Measurements from ENCODE around the gene SERTAD2.

Gene SERTAD2

DNA sequence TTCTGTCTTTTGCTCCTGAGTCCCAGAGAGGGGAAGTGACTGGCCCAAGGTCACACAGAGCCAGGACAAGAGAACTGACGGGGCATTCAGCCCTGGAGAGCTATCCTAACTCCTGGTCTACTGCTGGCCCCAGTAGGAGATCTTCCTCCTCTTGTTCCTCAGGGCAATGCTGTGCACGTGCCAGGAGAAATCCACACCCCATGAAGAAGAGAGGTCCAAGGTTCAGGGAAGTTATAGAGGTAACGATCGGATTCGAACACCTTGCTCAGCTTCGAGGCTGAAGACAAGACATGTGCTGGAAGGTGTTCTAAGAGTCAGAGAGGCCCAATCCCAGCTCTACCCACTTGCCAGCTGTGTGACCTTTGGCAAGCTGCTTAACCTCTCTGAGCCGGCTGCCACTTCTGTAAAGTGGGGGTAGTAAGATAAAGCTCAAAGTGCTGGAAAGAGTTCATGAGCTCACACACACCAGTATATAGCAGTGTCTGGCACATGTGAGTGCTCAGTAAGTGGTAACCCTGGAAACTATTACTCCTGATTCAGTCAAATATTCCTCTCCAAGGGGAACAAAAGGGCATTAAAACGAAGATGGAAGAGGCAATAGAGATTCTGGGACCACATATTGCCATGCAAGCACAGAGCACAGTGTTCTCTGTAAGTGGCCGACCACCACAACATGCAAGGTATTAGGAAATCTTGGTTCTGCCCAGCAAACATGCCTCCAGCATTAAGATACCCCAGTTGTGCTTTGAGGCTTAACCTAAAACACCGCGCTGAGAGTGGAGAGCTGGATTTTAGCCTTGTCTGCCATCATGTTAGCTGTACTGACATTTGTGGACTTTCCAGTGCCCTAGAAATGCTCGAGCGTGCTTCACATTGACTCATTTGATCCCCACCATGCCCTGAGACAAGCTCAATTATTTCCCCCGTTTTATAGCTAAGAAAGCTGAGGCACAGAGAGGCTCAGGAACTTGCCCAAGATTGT lies 25.6 kb downstream of the SERTAD2 start:
- DNase-seq (ENCODE audit: low read depth), result no peak

DNA sequence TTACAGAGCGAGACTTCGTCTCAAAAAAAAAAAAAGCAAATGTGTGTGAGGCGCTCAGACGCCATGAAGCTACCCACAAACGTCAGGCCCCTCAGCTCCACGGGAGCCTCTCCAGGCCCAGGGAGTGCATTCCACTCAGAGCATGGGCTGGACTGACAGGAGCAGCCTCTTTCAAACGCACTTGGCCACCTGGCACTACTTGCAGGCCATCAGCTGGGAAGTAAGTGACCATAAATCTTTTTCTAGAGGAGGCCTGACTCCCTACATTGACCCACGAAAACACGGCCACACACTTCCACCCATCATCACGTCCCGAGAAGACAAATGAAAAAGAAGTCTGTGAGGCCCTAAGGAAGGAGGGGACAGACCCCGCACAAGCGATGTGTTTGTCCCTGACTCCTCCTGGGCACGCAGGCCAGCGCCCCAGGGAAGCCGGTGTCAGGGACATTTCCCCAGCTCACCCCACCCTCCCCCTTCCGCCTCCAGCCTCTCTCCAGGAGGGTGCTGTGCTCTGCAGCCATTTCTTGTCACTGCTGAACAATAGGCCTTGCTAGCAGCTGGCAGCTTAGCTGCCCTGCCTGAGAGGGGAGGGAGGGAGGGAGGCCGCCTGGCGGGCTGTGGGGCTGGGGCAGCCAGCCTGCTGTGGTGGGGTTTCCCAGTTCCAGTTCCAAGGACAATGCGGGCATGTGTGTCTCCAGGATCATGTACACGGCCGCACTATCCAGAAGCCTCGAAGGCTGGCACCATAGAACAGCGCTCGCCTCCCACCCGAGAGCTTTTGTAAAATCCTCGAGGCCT lies 26.6 kb downstream of the SERTAD2 start:
- no peak for DNase-seq (ENCODE audit: low read depth)

- no peak for DNase-seq (ENCODE audit: low read depth)
Measured at GRCh38 chr2:64626146-64626809, 27.4 kb downstream of the SERTAD2 start.

DNA sequence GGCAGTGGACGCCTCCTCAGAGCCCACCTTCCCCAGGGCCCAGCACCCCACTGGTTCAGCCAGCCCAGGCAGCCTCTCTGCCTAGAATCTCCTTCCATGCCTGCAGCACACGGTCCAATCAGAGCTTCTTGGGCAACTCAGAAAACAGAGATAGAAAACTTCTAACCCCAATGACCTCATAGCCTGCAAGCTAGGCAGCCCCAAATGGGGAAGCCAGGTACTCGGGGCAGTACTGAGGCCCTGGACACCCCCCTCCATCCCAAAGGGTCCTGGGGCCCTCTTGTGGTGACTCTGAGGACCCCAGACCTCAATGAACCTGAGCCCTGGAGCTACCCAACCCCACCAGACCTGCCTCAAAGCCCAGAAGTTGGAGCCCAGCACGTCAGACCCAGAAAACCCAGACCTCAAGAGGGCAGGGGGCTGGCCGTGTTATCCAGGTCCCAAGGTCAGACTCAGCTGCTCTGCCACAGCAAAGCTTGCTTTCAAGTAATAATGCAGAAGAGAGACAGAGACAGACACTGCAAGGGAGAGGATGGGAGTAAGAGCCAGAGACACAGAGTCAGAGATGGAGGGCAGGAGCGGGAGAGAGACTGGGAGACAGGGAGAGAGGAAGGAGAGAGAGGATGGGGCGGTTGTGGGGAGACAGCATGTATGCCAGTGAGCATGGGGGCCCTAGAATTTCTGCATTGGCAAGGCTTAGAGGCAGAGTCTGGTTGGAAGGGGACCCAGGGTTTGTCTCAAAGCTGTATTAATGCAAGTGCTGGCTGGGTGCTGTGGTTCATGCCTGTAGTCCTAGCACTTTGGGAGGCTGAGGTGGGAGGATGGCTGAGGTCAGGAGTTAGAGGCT lies 28.2 kb downstream of the SERTAD2 start:
- DNase-seq (ENCODE audit: low read depth), result no peak

GRCh38 chr2:64624862-64625261 lies 28.9 kb downstream of the SERTAD2 start:
- no peak for DNase-seq (ENCODE audit: low read depth)

DNA sequence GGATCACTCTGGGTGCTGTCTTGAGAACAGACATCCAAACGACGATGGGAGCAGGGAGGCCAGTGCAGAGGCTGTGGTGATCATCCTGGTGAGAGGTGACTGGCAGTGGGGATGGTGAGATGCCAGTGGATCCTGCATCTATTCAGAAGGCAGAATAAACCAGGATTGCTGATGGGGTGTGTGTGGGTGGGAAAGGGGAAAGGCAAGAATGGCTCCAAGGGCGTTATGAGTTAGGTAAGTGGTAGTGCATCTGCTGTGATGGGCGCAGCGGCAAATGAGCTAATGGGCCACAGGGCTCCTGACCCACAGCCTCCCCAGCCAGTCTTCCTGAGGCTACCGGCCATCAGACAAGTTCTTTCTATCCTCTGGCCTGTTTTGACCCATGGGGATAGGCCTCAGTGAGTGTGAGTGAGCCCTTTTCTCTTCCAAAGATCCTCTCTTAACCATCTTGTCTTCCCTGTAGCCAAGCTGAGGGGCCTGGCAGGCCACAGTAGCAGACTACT lies 29.6 kb downstream of the SERTAD2 start:
- DNase-seq (ENCODE audit: low read depth), result no peak

DNA sequence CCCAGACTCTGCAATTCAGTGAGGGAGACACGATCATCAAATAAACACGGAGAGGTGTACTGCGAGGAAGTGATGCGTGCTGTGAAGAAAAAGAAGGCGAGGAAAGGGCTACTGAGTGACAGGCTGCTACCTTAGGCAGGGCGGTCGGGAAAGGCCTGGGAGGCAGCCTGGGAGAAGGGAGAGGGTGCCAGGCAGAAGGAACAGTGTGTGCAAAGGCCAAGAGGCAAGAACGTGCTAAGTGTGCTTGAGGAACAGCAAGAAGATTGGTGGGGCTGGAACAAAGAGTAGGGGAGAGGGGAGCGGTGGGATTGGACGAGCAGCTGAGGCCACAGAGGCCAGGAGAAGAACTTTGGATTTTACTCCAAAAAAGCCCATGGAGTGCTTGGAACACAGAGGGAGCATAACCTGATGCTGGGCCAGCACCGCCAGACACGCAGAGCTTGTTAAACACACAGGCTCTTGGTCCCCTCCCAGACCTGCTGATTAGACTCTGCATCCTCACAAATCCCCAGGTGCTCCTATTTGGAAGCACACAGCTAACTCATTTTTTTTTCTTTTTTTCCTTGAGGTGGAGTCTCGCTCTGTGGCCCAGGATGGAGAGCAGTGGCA lies 30.4 kb downstream of the SERTAD2 start:
- no peak for DNase-seq (ENCODE audit: low read depth)

GRCh38 chr2:64622443-64623241 lies 31.1 kb downstream of the SERTAD2 start:
- no peak for DNase-seq (ENCODE audit: low read depth)

- DNase-seq (ENCODE audit: low read depth), result no peak
Measured at GRCh38 chr2:64620661-64621060, 33.1 kb downstream of the SERTAD2 start.

GRCh38 chr2:64617631-64618151 lies 36.0 kb downstream of the SERTAD2 start:
- DNase-seq (ENCODE audit: low read depth), result no peak

DNA sequence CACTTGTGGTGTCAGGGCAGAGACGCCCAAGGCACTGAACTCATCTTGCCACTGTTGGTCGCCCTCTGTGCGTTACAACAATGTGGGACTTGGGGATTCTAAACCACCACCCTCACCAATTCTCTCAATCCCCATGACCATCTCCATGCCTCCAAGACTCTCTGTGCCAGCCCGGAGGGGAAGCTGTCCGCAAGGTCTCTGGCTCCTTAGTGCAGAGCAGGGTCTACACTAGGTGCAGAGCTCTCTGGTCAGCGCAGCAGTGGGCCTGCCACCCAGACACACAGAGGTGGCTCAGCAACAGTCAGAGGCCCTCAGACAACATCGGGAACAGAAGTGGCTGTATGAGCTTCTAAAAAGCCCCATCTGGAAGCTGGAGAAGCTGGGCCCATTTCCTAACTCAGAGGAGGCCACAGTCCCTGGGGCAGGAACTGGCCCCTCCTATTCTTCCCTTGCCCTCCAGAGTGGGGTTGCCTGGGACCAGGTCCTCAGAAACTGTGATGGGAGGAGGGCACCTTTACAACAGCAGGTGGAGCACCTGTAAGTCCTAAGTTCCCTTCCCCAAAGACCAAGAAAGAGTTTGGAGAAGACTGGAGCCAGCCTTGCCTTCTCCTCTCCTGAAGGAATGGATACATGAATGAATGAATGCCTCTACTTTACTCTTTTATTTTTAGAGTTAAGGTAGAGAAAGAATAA lies 37.7 kb downstream of the SERTAD2 start:
- DNase-seq (ENCODE audit: low read depth), result no peak

- DNase-seq (ENCODE audit: low read depth), result no peak
Measured at GRCh38 chr2:64615192-64615763, 38.4 kb downstream of the SERTAD2 start.

DNA sequence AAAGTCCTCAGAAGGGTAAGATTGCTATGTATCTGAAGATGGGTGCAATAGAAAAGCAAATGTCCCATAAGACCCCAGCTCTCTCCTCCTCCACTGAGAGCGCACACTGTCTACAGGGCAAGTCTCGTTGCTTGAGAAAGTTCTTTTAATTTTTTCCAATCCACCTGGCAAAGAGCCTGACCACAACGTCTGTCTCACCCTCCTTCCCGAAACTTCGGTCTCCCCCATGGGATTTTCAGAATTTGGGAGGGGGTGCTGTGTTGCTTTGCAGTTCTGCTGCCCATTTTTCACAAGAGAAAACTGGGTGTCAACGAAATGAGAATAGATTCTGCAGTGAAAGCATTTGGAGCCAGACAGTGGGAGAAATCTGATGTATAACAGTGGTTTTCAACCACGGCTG lies 40.4 kb downstream of the SERTAD2 start:
- no peak for DNase-seq (ENCODE audit: low read depth)

- no peak for DNase-seq (ENCODE audit: low read depth)
Measured at GRCh38 chr2:64612575-64613195, 41.0 kb downstream of the SERTAD2 start.

- DNase-seq (ENCODE audit: low read depth), result no peak
Measured at GRCh38 chr2:64610316-64610855, 43.3 kb downstream of the SERTAD2 start.

DNA sequence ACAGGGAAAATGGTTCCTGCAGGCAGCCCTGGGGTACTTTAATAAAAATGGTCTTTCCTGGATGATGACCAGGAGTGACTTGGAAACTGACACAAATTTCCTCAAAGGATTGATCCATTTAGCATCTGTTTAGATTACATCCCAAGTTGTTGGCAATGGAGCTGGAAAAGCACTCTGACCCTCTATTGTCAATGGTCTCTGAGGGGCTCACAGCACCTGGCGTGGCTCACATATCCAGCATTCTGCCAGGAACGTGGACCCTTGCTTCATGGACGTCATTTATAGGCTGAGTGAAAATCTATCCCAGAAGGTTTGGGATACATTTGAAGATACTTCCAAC lies 43.8 kb downstream of the SERTAD2 start:
- DNase-seq (ENCODE audit: low read depth), result no peak

DNA sequence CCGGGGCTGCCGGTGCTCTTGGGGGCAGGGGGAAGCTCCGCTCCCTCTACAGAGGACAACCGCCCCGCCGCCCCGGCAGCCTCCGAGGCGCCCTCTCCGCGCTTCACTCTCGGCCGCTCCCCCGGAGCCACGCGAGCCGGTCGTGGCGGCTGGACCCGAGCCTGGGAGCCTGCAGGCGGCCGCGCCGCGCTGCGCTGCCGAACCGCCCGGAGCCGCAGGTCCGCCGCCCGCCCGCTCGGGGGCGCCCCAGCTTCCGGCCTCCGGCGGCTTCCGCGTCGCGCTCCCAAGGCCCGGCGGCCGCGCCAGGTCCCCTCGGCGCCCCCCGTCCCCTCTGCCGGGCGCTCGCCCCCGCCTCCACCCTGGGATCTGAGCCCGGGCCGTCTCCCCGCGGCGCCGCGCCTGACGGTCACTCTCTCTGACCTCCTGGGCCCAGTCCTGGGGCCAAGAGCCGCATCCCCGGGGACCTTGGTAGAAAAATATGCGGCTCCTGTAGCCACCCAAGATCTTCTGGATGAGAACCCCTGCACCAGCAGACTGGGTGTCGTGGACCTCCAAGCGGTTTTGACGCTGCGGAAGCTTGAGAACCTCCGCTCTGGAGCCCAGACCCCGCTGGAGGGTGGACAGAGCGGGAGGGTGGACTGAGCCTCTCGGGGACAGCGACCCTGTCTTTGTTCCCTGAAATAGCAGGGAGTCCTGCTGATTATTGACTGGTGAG lies 44.3 kb downstream of the SERTAD2 start:
- peak; percentile 57 for DNase-seq (ENCODE audit: low read depth)

- no peak for DNase-seq (ENCODE audit: low read depth)
Measured at GRCh38 chr2:64608867-64609226, 44.9 kb downstream of the SERTAD2 start.

Measured in stimulated activated CD8-positive, alpha-beta memory T cell treated with anti-CD3 and anti-CD28 coated beads, Interleukin-12 subunit alpha, Interleukin-12 subunit beta, amount 100 ng/mL, for 4 hours (primary cell).